BLaER1 (cell line): ENCODE measurements around the gene ZNF398.
A peak's percentile ranks its signal among the peaks of the same experiment; 100 is the strongest.
"Not testable (repeated sequence)": the region's sequence is repeated elsewhere in the genome, so short reads cannot be mapped to it uniquely, and the experiment has no call there.

Experiments
- H3K27ac ChIP-seq: shearing (Covaris generic); formaldehyde crosslinking; 2 replicates; pipeline ENCODE4 v1.8.1; 2022
- H3K27me3 ChIP-seq: shearing (Covaris generic); formaldehyde crosslinking; 2 replicates; pipeline ENCODE4 v1.8.1; 2022
- H3K36me3 ChIP-seq: shearing (Covaris generic); formaldehyde crosslinking; 2 replicates; pipeline ENCODE4 v1.8.1; 2022
- H3K4me1 ChIP-seq: shearing (Covaris generic); formaldehyde crosslinking; 2 replicates; pipeline ENCODE4 v1.8.1; 2022
- H3K4me2 ChIP-seq: shearing (Covaris generic); formaldehyde crosslinking; 2 replicates; pipeline ENCODE4 v1.8.1; 2022
- H3K4me3 ChIP-seq: shearing (Covaris generic); formaldehyde crosslinking; 2 replicates; pipeline ENCODE4 v1.8.1; 2022
- H3K9ac ChIP-seq: shearing (Covaris generic); formaldehyde crosslinking; 2 replicates; pipeline ENCODE4 v1.8.1; 2022
- H3K9me3 ChIP-seq: shearing (Covaris generic); formaldehyde crosslinking; 2 replicates; pipeline ENCODE4 v1.8.1; 2022
- H4K20me1 ChIP-seq: shearing (Covaris generic); formaldehyde crosslinking; 2 replicates; pipeline ENCODE4 v1.8.1; 2022
- Cebpa-rat ChIP-seq: shearing (Covaris generic); IDR thresholded peaks from 2 replicates; pipeline ENCODE4 v1.8.1; 2022

ZNF398 gene

GRCh38 chr7:149125863-149126661 is 21.2 kb upstream of the ZNF398 start, which contains the start of gene ZNF425:
TSS of gene ZNF425 (minus strand) at chr7:149126324. CDS start at chr7:149126213, 111 bp downstream.
- Histone ChIP-seq H3K4me2 (peak within 1 kb of the TSS; percentile 79), H3K9me3 (peaks cover 19% of the 10 kb centered on the region), H3K4me3 (peak within 1 kb of the TSS; percentile 94), H3K27me3 (no peaks in the 10 kb centered on the region), H3K36me3 (peaks cover 23% of the 10 kb centered on the region), H3K9ac (peak within 1 kb of the TSS; percentile 98), H3K27ac (peak within 1 kb of the TSS; percentile 99), H4K20me1 (no peaks in the 10 kb centered on the region), H3K4me1 (peaks cover 19% of the 10 kb centered on the region)
- TF ChIP-seq Cebpa-rat = no peak

GRCh38 chr7:149126662-149127266 is 20.5 kb upstream of the ZNF398 start:
- TF ChIP-seq Cebpa-rat = no peak
- no peaks in the 10 kb centered on the region for H4K20me1 ChIP-seq
- H3K4me1 ChIP-seq = peaks cover 19% of the 10 kb centered on the region
- H3K27me3 ChIP-seq = no peaks in the 10 kb centered on the region
- peak overlapping the region; percentile 99 for H3K27ac ChIP-seq
- H3K4me3 ChIP-seq = peak overlapping the region; percentile 94
- peaks cover 26% of the 10 kb centered on the region for H3K9me3 ChIP-seq
- H3K9ac ChIP-seq = peak overlapping the region; percentile 98
- H3K4me2 ChIP-seq = peak overlapping the region; percentile 79
- peaks cover 30% of the 10 kb centered on the region for H3K36me3 ChIP-seq

GRCh38 chr7:149130572-149131198 is 16.6 kb upstream of the ZNF398 start:
- Histone ChIP-seq H3K4me1 (peaks cover 10% of the 10 kb centered on the region), H4K20me1 (no peaks in the 10 kb centered on the region), H3K4me3 (peak overlapping the region; percentile 1; the same call in 1 of the 2 replicates), H3K36me3 (peaks cover 64% of the 10 kb centered on the region), H3K27me3 (no peaks in the 10 kb centered on the region), H3K9me3 (peaks cover 37% of the 10 kb centered on the region), H3K4me2 (no peak overlapping the region), H3K9ac (no peak overlapping the region), H3K27ac (no peak overlapping the region)
- TF ChIP-seq Cebpa-rat = no peak

- peaks cover 37% of the 10 kb centered on the region for H3K9me3 ChIP-seq
- TF ChIP-seq Cebpa-rat = no peak
- H3K9ac ChIP-seq = no peak overlapping the region
- no peak overlapping the region for H3K27ac ChIP-seq
- H3K27me3 ChIP-seq = no peaks in the 10 kb centered on the region
- no peak overlapping the region for H3K4me2 ChIP-seq
- peaks cover 4% of the 10 kb centered on the region for H3K4me1 ChIP-seq
- H3K4me3 ChIP-seq = no peak overlapping the region
- no peaks in the 10 kb centered on the region for H4K20me1 ChIP-seq
- peaks cover 88% of the 10 kb centered on the region for H3K36me3 ChIP-seq
Measured at GRCh38 chr7:149133028-149133710, 14.1 kb upstream of the ZNF398 start.

GRCh38 chr7:149136118-149136517 is 11.1 kb upstream of the ZNF398 start:
- H3K9ac ChIP-seq = no peak overlapping the region
- no peaks in the 10 kb centered on the region for H4K20me1 ChIP-seq
- H3K4me1 ChIP-seq = no peaks in the 10 kb centered on the region
- H3K9me3 ChIP-seq = peaks cover 17% of the 10 kb centered on the region
- no peak overlapping the region for H3K4me3 ChIP-seq
- peaks cover 80% of the 10 kb centered on the region for H3K36me3 ChIP-seq
- no peaks in the 10 kb centered on the region for H3K27me3 ChIP-seq
- H3K4me2 ChIP-seq = no peak overlapping the region
- no peak overlapping the region for H3K27ac ChIP-seq
- TF ChIP-seq Cebpa-rat = no peak

GRCh38 chr7:149140831-149141230 is 6.4 kb upstream of the ZNF398 start:
- Histone ChIP-seq H3K4me2 (no peak overlapping the region), H3K4me3 (no peak overlapping the region), H4K20me1 (no peaks in the 10 kb centered on the region), H3K9me3 (no peaks in the 10 kb centered on the region), H3K4me1 (peaks cover 19% of the 10 kb centered on the region), H3K9ac (no peak overlapping the region), H3K27me3 (no peaks in the 10 kb centered on the region), H3K27ac (no peak overlapping the region), H3K36me3 (peaks cover 44% of the 10 kb centered on the region)
- TF ChIP-seq Cebpa-rat = no peak

- TF ChIP-seq Cebpa-rat = no peak
- Histone ChIP-seq H3K4me2 (no peak overlapping the region), H4K20me1 (no peaks in the 10 kb centered on the region), H3K4me1 (peaks cover 23% of the 10 kb centered on the region), H3K9me3 (no peaks in the 10 kb centered on the region), H3K27me3 (no peaks in the 10 kb centered on the region), H3K4me3 (no peak overlapping the region), H3K36me3 (peaks cover 35% of the 10 kb centered on the region), H3K9ac (no peak overlapping the region), H3K27ac (no peak overlapping the region)
Measured at GRCh38 chr7:149141893-149142292, 5.4 kb upstream of the ZNF398 start.

GRCh38 chr7:149144436-149144922 is 2.8 kb upstream of the ZNF398 start:
- H3K4me3 ChIP-seq, H3K27ac ChIP-seq, H3K9me3 ChIP-seq, H3K27me3 ChIP-seq, H3K9ac ChIP-seq: not testable (repeated sequence)
- H4K20me1 ChIP-seq = peaks cover 21% of the 10 kb centered on the region
- peaks cover 36% of the 10 kb centered on the region for H3K4me1 ChIP-seq
- H3K36me3 ChIP-seq = 0 out of 2 replicates have a peak, but pooled peaks cover 12% of the 10 kb centered on the region
- H3K4me2 ChIP-seq = peak overlapping the region; percentile 92

- H3K9ac ChIP-seq = peak overlapping the region; percentile 95
- H3K4me2 ChIP-seq = peak overlapping the region; percentile 92
- H3K4me1 ChIP-seq = peaks cover 37% of the 10 kb centered on the region
- H3K9me3 ChIP-seq = no peaks in the 10 kb centered on the region
- 0 out of 2 replicates have a peak, but pooled peaks cover 15% of the 10 kb centered on the region for H3K36me3 ChIP-seq
- peaks cover 28% of the 10 kb centered on the region for H4K20me1 ChIP-seq
- H3K27me3 ChIP-seq = no peaks in the 10 kb centered on the region
- no peak for TF ChIP-seq Cebpa-rat
- peak overlapping the region; percentile 87 for H3K4me3 ChIP-seq
- H3K27ac ChIP-seq = peak overlapping the region; percentile 94
Measured at GRCh38 chr7:149145031-149145845, 2.0 kb upstream of the ZNF398 start.
